OCI-LY7 (cell line): ENCODE data around the gene TRIM7.

ENCODE experiments used
- EZH2phosphoT487 ChIP-seq: fragments of 200-600 bp; sonication (generic); IDR thresholded peaks from 2 replicates; pipeline ENCODE4 v1.6.1; 2018; ENCODE audit warnings: low read depth, borderline replicate concordance, mild to moderate bottlenecking, mixed run types, antibody characterized with exemption, low read length, moderate library complexity, mixed read lengths
- TF ChIP-seq, protein P1 (sequence below): fragments of 200-600 bp; sonication (generic); conservative IDR thresholded peaks from 2 replicates; pipeline ENCODE4 v1.5.1; 2014; ENCODE audit warnings: mild to moderate bottlenecking, antibody characterized with exemption, low read length, moderate library complexity, mixed read lengths

DNA sequence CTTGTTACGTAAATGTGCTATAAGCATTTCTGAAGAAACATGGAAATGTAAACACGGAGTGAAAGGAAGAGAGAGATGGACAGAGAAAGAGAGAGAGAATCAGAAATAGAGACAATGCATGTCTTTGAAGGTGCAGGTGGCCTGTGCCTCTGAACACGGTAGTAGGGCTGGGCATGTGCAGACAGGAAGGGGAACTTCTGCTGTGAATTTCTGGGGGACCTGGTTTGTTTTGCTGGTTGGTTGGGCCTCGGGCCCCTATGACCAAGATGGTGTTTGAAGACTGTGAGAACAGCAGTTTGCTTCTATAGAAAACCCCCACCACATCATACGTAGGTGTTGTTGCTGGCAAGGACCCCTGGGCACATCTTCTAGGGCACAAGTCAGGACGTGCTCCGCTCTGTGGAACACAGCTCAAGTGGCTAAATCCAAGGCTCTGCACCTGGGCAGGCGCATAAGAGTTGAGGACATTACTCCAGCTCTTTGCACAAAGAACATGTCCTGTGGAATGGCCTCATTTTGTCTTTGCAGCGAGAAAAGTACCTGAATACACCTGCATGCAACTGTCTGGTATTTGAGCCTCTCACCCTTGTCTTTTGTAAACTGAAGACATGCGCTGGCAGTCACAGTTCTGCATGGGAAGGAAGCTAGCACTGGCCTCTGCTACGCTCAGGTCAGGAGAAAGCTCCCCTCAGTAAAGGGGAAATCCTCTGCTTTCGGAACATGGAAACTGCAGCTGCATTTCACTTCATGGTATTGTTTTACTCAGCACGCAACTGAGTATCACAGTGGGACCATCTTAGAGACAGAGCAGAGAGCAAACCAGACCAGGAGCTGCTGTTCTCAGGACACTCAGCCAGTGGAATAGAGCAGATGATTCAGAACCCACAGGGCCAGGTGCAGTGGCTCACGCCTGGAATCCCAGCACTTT lies 54.9 kb downstream of the TRIM7 start:
- TF ChIP-seq, protein P1, sequence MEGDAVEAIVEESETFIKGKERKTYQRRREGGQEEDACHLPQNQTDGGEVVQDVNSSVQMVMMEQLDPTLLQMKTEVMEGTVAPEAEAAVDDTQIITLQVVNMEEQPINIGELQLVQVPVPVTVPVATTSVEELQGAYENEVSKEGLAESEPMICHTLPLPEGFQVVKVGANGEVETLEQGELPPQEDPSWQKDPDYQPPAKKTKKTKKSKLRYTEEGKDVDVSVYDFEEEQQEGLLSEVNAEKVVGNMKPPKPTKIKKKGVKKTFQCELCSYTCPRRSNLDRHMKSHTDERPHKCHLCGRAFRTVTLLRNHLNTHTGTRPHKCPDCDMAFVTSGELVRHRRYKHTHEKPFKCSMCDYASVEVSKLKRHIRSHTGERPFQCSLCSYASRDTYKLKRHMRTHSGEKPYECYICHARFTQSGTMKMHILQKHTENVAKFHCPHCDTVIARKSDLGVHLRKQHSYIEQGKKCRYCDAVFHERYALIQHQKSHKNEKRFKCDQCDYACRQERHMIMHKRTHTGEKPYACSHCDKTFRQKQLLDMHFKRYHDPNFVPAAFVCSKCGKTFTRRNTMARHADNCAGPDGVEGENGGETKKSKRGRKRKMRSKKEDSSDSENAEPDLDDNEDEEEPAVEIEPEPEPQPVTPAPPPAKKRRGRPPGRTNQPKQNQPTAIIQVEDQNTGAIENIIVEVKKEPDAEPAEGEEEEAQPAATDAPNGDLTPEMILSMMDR, result no peak
- no peak for TF ChIP-seq EZH2phosphoT487
